GM12892 (cell line): ENCODE results near the gene AP1B1.
"Not testable (repeated sequence)": the region's sequence is repeated elsewhere in the genome, so short reads cannot be mapped to it uniquely, and the experiment has no call there.

Source experiments
- DNase-seq: peaks from one replicate; pipeline ENCODE4 v3.0.0; 2011; ENCODE audit not compliant: insufficient read length
- FAIRE-seq: peaks from 2 replicates; lab custom pipeline; 2011; peaks lifted over from hg19 to GRCh38; lab: Jason Lieb, UNC
- POLR2A ChIP-seq: IDR thresholded peaks from 2 replicates; pipeline ENCODE4 v1.6.1; 2011; ENCODE audit warnings: low read depth, low read length, control low read depth
- POLR2AphosphoS5 ChIP-seq: IDR thresholded peaks from 2 replicates; pipeline ENCODE4 v1.6.1; 2011; ENCODE audit warnings: low read depth, low read length, control low read depth
- TAF1 ChIP-seq: IDR thresholded peaks from 2 replicates; pipeline ENCODE4 v1.6.1; 2011; ENCODE audit warnings: low read depth, mild to moderate bottlenecking, control low read depth, low read length, borderline replicate concordance

The AP1B1 gene

GRCh38 chr22:29353860-29354259 is 34.5 kb downstream of the AP1B1 start:
- FAIRE-seq (no peak), DNase-seq (no peak)
- TF ChIP-seq POLR2A: no peak
- no peak for TF ChIP-seq POLR2AphosphoS5
- TF ChIP-seq TAF1: no peak

GRCh38 chr22:29353286-29353685 is 35.1 kb downstream of the AP1B1 start:
- TF ChIP-seq POLR2A (no peak), TAF1 (no peak), POLR2AphosphoS5 (no peak)
- FAIRE-seq: no peak
- no peak for DNase-seq

- DNase-seq (no peak), FAIRE-seq (no peak)
- TF ChIP-seq TAF1 (no peak), POLR2AphosphoS5 (no peak), POLR2A (no peak)
These were observed 35.6 kb downstream of the AP1B1 start for GRCh38 chr22:29352778-29353177.

GRCh38 chr22:29351891-29352290 is 36.5 kb downstream of the AP1B1 start:
- TF ChIP-seq POLR2A (no peak), POLR2AphosphoS5 (no peak), TAF1 (no peak)
- FAIRE-seq (no peak), DNase-seq (no peak)

DNA sequence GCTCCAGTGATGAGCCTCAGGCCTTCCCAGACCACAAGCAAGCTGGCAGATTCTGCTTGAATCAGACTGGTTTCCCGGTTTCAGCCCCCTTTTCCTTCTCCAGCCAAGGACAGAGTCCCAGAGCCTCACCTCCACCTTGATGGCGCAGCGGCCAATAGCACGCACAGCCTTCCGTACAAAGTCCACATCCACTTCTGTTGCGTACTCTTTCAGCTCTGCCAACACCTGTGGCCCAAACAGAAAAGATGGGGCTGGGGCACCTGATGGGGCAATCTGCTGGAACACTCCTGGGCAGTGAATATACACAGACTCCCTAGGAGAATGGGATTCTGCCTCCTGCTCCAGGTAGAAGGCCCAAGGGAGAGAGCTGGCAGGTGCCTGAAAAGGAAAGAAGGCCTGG is 37.3 kb downstream of the AP1B1 start:
- TF ChIP-seq TAF1 (no peak), POLR2AphosphoS5 (no peak)
- no peak for FAIRE-seq
- no peak for DNase-seq

GRCh38 chr22:29348956-29349355 is 39.4 kb downstream of the AP1B1 start:
- no peak for DNase-seq
- FAIRE-seq: peak; percentile 30
- no peak for TF ChIP-seq POLR2AphosphoS5
- no peak for TF ChIP-seq POLR2A
- TF ChIP-seq TAF1: no peak

- no peak for DNase-seq
- FAIRE-seq: no peak
- TF ChIP-seq POLR2AphosphoS5 (no peak), TAF1 (no peak), POLR2A (no peak)
These were observed 40.3 kb downstream of the AP1B1 start for GRCh38 chr22:29348041-29348440.

- TF ChIP-seq TAF1 (no peak), POLR2A (no peak), POLR2AphosphoS5 (no peak)
- FAIRE-seq (no peak), DNase-seq (no peak)
These were observed 41.7 kb downstream of the AP1B1 start for GRCh38 chr22:29346659-29347058.

DNA sequence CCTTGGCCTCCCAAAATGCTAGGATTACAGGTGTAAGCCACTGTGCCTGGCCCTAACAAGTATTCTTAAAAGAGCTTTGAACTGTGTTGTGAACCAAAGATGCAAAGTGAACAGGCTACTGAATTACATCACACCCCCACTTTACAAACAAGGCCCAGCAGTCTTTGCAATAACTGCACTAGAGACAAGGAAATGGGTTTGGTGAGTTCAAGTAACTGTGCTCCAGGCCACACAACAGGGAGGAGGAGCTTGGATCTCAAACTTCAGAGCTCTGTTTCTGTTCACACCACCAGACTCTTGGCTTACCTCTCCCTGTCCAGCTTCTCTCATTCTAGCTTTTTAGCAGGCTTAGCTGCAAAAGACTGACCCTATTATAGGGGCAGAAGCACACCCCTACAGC is 42.4 kb downstream of the AP1B1 start:
- TF ChIP-seq POLR2AphosphoS5: no peak
- no peak for TF ChIP-seq POLR2A
- TF ChIP-seq TAF1: no peak
- FAIRE-seq (no peak), DNase-seq (no peak)

DNA sequence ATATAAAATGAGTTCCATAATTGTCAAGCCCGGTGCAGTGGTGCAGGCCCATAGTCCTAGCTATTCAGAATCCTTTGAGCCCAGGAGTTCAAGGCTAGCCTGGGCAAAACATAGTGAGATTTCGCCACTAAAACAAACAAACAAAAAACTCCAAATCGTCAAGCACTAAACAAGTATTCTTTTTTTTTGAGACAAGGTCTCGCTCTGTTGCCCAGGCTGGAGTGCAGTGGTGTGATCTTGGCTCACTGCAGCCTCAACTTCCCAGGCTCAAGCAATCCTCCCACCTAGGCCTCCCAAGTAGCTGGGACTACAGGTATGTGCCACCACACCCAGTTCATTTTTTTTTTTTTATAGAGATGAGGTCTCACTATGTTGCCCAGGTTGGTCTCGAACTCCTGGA is 43.5 kb downstream of the AP1B1 start:
- not testable (repeated sequence) for DNase-seq
- FAIRE-seq: peak; percentile 17

DNA sequence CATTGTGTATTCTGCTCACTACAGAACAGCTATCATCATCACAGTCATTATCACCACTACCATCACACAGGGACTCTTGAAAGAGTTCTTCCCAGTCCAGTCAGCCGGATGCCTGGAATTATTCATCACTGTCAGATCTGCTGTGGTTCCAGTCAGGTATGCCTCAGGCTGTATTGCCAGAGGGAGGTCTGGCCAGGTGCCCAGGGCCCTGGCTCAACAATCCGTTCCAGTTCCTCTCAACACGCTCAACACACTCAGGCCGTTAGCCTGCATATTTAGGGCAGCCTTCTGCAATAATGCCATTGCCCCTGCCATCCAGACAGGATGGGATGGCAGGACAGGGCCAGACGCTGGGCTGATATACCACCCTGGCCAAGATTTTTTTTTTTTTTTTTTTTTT is 44.2 kb downstream of the AP1B1 start:
- FAIRE-seq (no peak), DNase-seq (no peak)
- TF ChIP-seq POLR2A (no peak), POLR2AphosphoS5 (no peak), TAF1 (no peak)

DNA sequence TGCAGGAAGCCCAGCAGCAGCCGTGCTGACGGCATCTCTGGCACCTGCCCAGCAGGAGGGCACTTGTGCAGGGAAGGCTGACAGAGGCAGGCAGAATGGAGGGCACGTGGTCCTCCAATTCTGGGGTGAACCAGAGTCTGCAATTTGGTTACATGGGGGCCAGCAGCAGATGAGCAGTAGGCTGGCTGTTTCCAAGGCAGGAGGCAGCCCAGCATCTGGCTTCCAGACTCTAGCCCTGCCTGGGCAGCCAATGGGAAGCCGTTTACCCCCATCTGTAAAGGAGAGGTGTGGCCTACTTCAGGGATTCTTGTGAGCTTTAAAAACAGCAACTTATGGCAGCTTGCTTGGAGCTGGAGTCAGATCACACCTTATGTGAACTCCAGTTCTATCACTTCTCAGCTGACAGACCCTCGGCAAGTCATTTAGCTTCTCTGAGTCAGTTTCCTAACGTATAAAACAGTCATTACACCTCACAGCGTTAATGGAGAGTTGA is 45.0 kb downstream of the AP1B1 start:
- DNase-seq (no peak), FAIRE-seq (no peak)
- TF ChIP-seq TAF1 (no peak), POLR2AphosphoS5 (no peak), POLR2A (no peak)
